HG02798 (cell line): ENCODE data around the gene ACR.

Source experiments
- ATAC-seq: cut with Tn5 transposase; IDR thresholded peaks from one replicate; pipeline ENCODE4 v1.9.1; 2021; ENCODE audit warnings: mild to moderate bottlenecking; ENCODE audit not compliant: unreplicated experiment, poor library complexity

The ACR gene

DNA sequence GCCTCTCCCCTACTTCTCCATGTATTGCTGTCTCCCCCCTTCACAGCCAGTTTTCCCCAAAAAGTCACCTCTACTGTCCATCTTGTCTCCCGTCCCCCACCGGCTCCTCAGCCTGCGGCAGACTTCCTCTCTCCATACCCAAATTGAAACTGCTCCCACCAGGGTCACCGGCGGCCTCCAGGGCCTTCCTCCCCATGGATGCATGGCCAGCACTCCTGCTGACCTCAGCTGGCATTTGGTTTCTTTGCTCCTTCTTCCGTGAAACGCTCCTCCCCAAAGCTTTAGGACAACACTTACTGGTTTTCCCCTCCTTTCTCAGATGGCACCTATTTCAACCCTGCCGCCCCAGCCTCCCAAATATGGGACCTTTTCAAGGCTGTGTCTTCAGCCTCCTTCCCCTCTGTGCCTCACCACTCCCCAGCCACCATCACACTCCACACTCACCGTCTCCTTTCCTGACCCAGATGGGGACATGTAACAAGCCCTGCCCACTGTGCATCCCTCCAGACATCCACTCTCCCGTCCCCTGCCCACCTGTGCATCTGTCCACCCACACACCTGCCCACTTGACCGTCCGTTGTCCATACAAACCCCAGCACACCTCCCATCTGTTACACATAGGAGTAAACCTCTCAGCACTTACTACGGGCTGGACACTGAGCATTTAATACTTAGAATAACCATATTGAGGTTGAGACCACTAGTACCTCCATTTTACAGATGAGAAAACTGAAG lies 21.5 kb upstream of the ACR start:
- ATAC-seq = no peak

DNA sequence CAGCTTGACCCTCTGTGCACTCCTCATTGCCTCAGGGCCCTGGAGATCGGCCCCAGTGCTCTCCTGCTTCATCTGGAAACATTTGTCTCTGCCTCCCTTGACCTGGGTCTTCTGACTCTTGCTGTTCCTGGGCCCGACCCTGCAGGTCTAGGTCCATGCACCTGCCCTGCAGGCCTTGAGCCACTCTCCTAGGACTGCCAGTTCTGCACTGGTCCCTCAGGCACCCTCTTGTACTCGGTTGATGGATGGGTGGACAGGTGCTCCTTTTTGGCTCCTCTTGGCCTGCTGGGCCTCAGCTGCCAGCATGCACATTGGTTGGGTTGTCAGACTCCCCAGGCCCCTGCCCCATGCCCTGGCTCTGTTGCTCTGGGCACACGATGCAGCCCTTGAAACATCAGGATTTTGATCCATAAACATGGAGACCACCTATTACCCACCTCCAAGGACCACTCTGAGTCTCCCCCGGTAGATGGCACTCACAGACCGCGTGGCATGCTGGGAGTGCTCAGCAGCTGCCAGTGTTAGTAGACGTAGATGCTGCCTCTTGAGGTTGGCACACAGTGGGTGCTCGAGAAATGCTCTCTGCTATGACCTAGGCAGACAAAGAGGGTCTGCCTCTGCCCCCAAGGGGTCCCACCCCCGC lies 20.2 kb upstream of the ACR start:
- ATAC-seq = no peak

DNA sequence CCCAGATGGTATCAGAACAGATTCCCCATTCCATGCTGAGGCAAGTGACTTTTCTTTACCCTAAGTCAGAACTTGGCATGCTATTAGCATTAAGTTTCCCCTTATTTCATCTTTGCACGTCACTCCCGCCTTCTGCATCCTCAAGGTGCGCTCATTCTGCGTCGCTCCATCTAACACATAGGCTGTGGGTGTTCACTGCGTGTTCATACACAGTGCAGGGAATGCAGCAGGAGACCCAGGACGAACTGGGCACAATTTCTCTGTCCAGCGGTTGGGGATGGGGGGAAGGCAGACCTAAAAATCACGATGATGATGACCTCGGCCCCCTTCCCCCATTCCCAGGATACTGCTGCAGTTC lies 19.7 kb upstream of the ACR start:
- ATAC-seq = no peak

DNA sequence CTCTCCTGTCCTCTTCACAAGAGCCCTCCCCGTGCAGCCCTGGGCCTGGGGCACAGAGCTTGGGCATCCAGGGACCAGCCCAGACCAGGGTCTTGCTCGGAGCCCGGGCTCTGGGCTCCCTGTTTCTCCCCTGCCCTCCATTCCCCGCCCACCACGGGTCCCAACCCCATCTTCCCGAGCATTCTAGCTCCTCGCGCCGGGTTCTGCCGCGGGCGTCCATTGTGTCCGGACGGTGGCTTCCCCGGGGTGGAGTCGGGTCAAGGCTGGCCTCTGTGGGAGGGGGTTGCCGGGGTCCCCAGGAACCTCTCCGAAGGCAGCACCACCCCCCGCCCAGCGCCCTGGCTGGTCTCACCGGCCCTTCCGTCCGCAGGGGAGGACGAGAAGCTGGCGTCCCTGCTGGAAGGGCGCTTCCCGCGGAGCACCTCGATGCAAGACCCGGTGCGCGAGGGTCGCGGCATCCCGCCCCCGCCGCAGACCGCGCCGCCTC lies 18.1 kb upstream of the ACR start:
- no peak for ATAC-seq

DNA sequence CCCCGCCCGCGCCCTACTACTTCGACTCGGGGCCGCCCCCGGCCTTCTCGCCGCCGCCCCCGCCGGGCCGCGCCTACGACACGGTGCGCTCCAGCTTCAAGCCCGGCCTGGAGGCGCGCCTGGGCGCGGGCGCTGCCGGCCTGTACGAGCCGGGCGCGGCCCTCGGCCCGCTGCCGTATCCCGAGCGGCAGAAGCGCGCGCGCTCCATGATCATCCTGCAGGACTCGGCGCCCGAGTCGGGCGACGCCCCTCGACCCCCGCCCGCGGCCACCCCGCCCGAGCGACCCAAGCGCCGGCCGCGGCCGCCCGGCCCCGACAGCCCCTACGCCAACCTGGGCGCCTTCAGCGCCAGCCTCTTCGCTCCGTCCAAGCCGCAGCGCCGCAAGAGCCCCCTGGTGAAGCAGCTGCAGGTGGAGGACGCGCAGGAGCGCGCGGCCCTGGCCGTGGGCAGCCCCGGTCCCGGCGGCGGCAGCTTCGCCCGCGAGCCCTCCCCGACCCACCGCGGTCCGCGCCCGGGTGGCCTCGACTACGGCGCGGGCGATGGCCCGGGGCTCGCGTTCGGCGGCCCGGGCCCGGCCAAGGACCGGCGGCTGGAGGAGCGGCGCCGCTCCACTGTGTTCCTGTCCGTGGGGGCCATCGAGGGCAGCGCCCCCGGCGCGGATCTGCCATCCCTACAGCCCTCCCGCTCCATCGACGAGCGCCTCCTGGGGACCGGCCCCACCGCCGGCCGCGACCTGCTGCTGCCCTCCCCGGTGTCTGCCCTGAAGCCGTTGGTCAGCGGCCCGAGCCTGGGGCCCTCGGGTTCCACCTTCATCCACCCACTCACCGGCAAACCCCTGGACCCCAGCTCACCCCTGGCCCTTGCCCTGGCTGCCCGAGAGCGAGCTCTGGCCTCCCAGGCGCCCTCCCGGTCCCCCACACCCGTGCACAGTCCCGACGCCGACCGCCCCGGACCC lies 17.4 kb upstream of the ACR start:
- no peak for ATAC-seq

DNA sequence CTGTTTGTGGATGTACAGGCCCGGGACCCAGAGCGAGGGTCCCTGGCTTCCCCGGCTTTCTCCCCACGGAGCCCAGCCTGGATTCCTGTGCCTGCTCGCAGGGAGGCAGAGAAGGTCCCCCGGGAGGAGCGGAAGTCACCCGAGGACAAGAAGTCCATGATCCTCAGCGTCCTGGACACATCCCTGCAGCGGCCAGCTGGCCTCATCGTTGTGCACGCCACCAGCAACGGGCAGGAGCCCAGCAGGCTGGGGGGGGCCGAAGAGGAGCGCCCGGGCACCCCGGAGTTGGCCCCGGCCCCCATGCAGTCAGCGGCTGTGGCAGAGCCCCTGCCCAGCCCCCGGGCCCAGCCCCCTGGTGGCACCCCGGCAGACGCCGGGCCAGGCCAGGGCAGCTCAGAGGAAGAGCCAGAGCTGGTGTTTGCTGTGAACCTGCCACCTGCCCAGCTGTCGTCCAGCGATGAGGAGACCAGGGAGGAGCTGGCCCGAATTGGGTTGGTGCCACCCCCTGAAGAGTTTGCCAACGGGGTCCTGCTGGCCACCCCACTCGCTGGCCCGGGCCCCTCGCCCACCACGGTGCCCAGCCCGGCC lies 16.7 kb upstream of the ACR start:
- ATAC-seq = no peak

DNA sequence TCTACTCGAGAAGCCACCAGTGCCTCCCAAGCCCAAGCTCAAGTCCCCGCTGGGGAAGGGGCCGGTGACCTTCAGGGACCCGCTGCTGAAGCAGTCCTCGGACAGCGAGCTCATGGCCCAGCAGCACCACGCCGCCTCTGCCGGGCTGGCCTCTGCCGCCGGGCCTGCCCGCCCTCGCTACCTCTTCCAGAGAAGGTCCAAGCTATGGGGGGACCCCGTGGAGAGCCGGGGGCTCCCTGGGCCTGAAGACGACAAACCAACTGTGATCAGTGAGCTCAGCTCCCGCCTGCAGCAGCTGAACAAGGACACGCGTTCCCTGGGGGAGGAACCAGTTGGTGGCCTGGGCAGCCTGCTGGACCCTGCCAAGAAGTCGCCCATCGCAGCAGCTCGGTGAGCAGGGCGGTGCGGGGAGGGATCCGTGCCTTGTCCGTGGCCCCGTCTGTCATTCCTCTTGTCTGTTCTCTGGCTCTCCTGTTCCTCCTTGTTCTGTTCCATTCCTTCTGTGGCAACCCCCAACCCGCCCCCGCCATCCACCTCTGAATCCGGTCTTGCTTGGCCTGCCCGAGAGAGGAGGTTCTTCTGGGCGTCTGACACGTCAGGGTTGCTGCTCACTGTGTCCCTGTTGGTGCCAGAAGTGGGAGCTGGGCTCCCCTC lies 15.8 kb upstream of the ACR start:
- ATAC-seq = no peak

DNA sequence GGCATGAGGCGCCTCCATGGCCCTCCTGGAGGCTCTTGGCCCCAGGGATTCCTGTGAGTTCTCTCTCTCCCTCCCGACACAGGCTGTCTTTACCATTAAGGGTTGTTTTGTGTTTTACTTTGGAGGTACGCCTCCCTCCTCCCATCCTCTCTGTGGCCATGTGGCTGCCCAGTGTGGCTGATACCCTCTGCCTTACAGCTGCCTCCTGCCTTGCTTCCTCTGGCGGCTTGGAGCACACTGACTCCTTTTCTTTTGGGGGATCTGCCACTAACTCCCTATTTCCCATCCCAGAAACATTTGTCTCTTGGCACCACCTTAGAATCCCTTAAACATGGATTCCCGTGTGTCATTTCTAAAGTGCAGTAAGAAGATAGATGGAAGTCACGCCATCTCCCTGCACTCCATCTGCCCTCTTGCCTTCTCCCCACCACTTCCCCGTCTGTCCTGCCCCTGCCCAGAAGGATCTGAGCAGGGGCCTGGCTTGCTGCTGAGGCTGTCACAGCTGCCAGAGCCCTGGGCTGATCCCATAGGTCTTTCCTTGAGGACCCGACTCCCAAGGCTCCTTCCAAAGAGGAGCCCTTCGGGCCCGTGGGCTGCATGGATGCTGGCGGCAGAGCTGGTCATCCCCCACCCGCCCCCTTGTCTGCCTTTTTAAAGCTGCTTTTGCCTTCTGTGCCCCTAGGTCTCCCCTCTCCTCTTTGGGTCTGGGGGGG lies 15.1 kb upstream of the ACR start:
- no peak for ATAC-seq

DNA sequence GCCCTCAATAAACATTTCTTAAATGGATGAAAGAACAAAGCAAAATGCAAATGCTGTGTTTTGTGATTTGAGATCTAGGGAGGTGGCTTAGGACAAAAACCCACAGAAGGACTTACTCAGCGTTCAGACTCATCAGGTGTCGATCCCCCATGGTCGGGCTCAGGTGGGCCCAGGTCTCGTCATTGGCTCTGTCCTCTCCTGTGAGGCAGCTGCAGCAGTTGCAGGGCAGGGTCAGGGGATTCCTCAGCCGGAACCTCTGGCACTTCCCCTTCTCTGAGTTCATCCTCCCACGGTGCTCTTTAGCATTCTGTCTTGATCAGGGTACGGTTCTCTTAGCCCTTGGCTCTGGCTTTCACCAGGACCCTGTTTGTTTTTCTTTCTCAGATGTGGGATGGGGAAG lies 14.0 kb upstream of the ACR start:
- ATAC-seq = no peak

DNA sequence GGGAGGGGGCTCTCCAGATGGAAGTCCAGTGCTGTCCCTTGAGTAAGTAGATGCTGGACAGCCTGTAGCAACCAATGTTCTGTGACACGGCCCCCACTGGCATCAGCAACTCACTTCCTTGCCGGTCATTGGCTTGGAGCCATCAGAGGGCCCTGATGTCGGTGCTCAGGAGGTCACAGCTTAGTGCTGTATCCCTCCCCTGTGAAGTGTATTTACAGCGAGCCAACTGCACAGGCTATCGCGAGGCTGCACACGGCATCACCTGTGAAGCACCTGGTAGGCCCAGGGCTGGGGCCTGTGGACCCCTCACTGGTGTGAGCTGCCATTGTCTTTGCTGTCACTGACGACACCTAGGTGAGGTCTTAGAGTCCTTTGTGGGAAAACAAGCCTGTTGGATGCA lies 13.4 kb upstream of the ACR start:
- ATAC-seq = no peak

DNA sequence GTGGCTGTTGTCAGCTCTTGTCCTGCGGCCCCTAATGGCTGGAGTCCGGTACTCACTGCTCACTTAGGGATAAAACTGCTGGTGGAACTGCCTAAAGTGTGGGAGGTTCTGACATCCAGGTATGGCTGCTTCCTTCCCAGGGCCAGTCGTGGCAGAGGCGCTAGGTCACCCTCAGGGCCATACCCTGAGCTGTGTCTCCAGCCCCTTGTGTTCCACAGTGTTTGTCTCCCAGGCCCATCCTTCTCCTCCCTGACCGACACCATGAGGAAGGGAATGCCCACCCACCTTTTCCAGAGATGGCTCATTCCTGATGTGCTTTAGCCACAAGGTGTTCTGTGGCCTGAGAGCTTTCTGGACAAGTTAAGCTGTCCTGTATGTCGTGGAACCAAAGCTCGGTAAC lies 12.4 kb upstream of the ACR start:
- ATAC-seq = no peak

DNA sequence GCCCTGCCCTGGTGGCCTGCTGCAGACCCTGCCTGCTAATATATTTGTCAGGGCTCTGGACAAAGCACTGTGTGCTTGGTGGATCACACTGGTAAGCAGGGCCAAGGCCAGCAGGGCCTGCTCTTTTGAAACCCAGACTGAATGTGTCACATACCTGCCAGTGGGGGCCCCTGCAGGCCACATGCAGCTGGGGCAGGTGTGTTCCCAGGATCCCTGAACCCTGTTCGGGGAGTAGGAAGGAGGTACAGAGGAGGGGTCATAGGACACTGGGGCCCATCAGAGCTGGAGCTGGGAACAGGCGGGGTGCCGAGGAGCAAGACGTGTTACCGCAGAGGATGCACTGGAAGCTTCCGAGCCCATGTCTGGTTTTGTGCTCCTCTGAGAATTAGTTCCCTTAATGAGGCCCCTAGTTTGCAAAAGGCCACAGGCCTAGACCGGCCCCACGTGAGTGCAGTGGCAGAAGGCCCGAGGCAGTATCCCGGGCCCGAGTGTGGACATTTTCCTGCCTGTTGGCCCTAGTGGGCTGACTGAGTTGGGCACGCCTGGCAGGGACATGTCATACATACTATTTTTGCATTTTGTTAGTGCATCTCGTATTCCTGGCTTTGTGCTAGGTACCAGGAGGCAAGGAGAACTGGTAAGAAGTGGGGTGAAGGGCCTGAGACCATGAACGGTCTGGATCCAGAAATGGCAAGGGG lies 11.2 kb upstream of the ACR start:
- ATAC-seq = no peak

DNA sequence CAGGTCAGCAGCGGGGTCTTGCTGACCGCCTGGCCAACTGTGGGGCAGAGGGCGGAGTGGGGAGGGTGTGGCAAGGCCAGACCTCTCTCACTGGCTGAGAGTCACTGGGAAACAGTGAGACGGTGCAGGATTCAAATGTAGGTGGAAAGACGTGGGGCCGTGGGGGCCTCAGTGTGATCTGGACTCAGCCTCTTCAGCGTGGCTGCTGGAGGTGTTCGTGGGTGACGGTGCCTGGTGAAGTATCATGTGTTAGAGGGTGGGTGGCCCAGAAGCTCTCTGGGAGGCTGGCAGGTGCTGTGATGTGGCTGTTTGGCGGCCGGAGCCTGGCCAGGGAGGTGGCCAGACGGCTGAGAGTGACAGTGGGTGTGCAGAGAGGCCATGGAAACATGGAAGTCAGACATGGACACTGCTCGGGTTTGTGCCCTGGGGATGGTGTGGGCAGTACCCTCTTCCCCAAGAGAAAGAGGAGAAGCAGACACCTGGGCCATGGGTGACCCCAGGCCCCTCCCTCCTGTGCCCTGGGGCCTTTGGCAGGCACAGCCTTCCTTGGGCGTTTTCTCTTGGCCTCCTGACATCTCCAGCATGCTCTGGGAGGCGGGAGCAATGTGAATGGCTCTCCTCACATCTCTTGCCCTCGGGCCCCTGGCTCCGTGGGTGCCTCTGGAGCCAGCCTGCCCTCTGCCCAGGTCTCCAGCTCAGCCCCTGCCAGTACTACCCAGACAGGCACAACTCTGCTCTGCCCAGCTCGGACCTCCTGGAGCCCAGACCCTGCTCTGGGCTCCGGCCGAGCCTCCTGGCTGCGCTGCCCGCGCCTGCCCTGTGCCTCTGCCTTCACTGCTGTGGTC lies 10.1 kb upstream of the ACR start:
- ATAC-seq = no peak

DNA sequence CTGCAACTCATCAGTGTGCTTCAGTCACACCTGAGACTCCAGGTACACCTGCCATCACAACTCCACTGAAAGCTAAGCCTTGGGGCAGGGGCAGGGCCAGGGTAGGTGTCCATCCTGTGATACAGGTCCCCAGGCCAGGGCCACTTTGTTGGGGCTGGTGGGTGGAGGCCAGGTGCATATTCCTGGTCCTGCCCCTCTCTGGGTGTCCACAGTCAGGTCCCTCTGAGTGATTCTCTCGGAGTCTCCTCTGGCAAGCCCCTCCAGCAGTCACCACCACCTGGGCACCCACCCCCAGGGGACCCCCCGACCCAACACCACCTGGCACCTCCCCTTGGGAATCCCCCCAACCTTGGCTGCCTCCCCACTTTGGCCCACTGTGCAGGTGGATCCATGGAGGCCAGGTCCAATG lies 9.5 kb upstream of the ACR start:
- ATAC-seq = no peak

DNA sequence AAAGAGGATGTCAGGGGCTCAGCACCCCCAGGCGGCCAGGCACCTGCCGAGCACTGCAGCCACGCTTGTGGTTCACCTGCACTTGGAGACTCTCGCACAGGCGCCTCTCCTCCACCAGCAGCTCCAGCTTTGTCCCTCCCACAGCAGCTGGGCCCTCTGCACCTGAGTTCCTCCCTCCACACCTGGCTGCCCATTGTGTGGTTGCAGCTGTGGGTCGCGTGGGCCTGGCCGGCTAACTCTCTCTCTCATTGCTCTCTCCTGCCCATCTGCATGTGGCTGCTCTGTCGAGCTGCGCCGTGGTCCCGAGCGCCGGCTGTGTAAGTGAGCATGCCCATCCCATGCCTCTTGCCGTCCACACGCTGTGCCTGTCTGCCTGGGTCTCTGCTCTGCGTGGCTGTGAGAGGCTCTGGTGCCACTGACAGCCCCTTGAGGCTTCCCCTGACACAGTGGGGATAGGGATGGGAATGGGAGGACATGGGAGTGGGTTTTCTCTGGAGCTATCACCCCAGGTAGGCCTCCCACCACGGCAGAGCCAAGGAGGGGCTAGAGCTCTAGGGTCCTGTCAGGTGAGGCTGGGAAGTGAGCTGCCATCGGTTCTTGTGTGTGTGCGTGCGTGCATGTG lies 8.5 kb upstream of the ACR start:
- no peak for ATAC-seq

DNA sequence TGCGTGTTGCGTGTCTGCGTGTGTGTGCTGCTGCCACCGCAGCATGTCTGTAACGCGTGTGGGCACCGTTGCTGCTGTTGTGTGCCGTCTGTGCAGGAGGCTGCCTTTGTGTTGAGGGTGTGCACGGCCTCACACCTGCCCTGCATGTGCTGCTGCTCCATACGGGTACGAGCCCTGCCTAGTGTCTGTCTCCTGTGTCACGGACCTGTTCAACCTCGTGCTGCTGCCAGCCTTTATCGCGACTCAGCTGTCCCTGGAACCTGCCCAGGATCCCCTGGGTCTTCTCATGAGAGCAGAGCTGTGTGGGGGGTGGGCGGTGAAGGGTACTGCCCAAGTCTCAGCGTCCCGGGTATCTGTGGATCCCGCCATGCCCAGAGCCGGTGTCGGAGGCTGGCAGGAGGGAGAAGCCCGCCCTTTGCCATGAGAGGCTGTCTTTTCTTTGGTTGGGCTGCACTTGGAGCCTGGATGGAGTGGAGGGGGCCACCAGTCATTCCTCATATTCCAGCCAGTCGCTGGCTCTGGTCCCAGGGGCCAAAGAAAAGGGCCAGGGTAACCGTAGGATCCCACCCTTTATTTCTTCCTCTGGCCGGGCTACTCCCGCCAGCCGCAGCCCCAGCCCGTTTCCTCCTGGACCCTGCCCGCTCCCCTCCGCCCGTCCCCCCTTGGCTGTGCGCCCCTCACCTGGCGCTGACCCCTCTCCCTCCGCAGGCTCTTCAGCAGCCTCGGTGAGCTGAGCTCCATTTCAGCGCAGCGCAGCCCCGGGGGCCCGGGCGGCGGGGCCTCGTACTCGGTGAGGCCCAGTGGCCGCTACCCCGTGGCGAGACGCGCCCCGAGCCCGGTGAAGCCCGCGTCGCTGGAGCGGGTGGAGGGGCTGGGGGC lies 7.8 kb upstream of the ACR start:
- no peak for ATAC-seq
